ENCODE data around the gene NEU1.

GRCh38 chr6:31898383-31899011, 35.9 kb upstream of the NEU1 start:
- TF ChIP-seq CTCF (optimal IDR thresholded peaks at IDR 0.05 in 1 of 3, IDR thresholded peaks at IDR 0.05 in 1 of 3, conservative IDR thresholded peaks at IDR 0.05 in 1 of 3; ENCODE audit: extremely low read depth in 1 of 3, insufficient read depth in 2 of 3, low read length in 3 of 3) = peak in 1 of 3 experiments; percentile 11
- TF ChIP-seq EZH2 (IDR thresholded peaks at IDR 0.05; ENCODE audit: low read length) = no peak

Measured in keratinocyte (primary cell).